A549 treated with AZD9567 at 1 μM for 4 hours (cell line): ENCODE results near the gene NCAPH2. TPM values are rescaled to one million over a fixed set of nuclear protein-coding genes. Genes with fewer than 3 reads are reported as not detected.

Experiments used
- total RNA-seq: library from RNA; stranded (reverse); fragments of 200-300 nt; extraction: Qiagen RNA extraction; gene quantifications from 5 replicates; pipeline ENCODE4 v1.2.3, GENCODE V29; 2022; ENCODE audit not compliant: insufficient read depth

Gene NCAPH2
- total RNA-seq = 33.8 to 41.0 TPM (median 40.1 TPM) in 5 replicates

DNA sequence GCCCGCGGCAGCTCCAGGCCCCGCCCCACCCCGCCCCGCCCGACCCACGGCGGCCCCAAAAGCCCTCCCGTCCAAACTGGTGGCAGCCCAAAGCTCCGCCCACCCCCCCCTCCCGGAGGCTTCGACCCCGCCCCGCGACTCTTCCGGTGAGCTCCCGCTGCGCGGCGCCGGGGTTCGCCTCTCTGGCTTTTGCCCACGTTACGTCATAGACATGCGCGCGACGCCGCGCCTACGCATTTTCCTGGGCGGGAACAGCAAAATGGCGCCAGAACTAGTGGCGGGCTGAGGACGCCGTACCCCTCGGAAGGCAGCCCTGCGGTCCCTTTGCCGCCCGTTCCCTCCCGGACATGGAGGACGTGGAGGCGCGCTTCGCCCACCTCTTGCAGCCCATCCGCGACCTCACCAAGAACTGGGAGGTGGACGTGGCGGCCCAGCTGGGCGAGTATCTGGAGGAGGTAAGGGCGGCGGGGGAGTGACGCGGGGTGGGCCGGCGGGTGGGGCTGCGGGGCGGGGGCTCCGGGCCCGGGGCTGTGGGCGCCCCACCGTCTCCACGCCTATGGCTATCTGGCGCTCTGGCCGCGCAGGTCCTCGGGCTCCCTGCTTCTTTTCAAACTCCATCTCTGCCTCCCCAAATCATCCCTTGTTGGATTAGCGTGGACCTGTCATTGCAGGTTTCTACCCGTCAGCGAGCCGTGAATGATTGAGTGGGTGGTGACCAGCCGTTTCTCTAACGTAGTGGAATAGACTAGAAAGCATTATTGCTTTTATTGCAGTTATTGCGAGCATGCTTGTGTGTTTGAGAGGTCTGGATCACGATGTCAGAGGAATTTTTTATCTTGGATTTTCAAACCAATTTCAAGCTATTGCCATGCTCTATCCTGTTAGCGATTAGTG, at the start of gene NCAPH2:
TSS of gene NCAPH2 (plus strand) at position 234 of the 894 bp plus-strand sequence. CDS start at position 348, 114 bp downstream.

GRCh38 chr22:50474710-50475651, 33.0 kb upstream of the NCAPH2 start, which contains the start of gene SBF1:
TSS of gene SBF1 (minus strand) at chr22:50475035. CDS start at chr22:50474840, 195 bp downstream.

GRCh38 chr22:50481440-50482106, 26.5 kb upstream of the NCAPH2 start, which contains the start of gene ADM2:
TSS of gene ADM2 (plus strand) at chr22:50481543. CDS start at chr22:50481848, 305 bp downstream.

GRCh38 chr22:50486561-50487289, 21.3 kb upstream of the NCAPH2 start, which contains the start of gene MIOX:
TSS of gene MIOX (plus strand) at chr22:50486859. CDS start at chr22:50486898, 39 bp downstream.

GRCh38 chr22:50507421-50507990, 518 bp upstream of the NCAPH2 start, which contains the start of gene LMF2:
TSS of gene LMF2 (minus strand) at chr22:50507702. CDS start at chr22:50507675, 27 bp downstream.

DNA sequence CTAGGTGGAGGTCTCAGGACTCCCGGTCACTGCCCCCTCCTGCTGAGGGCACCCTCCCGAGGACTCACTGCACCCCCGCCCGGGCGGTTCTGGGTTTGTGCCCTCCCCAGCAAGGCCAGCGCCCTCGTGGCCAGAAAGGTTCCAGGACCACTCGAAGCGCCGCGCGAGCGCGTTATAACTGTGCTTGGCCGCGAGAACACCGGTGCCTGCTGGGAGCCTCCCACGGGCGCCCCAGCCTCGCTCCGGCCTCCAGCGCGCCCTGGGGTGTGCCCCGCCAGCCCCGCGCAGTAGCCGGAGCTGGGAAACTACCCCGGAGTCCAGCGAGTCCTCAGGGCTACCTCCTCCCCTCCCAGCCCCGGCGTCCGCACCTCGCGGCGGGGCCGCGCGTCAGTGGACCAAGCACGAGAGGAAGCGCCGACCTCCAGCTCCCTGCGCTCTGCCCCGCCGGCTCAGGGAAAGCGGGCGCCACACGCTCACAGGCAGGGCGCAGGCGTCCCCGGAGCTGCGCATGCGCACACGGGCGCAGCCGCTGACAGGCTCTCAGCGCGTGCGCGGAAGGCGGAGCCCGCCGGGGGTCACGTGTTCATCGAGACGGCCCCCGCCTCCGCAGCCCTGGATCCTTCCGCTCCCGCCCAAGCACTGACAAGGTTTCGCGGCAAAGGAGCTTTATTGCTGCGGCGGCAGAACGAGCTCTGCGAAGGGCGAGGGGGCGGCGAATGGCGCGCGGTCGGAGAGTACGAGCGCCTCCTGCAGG, 17.3 kb downstream of the NCAPH2 start, which contains the start of gene SCO2:
TSS of gene SCO2 (minus strand) at position 495 of the 754 bp plus-strand sequence. CDS start 1,187 bp downstream, outside the sequence.

DNA sequence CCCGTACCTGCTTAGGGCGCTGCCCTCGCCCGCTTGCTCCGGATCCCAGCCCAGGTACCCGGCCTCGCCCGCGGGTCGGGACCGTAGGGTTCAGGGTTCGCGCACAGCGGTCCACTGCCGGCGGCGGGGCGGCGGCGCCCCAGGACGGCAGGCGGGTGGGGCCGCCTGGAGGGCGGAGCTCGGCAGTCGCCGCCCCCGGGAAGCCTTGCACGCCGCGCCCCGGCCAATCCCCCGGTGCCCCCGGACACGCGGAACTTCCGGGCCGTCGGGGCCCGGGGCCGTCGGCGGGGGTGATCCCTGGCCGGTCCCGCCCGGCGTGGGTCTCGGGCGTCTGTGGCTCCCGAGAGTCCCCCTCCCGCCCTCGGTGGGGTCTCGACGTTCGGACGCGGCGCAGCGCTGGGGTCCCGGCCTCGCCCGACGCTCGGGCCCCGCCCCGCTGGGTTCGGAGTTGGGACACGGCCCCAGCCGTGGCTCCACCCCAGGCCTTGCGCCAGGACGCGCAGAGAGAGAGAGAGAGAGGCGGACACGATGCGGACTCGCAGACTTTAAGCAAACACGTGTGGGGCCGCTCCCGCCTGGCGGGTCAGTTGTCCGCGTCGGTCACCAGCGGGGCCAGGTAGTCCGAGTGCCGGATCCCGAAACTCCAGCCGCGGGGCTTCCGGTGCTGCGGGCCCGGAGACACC, 22.0 kb downstream of the NCAPH2 start, which contains the start of gene TYMP:
TSS of gene TYMP (minus strand) at position 116 of the 683 bp plus-strand sequence. CDS start 303 bp downstream, outside the sequence.

DNA sequence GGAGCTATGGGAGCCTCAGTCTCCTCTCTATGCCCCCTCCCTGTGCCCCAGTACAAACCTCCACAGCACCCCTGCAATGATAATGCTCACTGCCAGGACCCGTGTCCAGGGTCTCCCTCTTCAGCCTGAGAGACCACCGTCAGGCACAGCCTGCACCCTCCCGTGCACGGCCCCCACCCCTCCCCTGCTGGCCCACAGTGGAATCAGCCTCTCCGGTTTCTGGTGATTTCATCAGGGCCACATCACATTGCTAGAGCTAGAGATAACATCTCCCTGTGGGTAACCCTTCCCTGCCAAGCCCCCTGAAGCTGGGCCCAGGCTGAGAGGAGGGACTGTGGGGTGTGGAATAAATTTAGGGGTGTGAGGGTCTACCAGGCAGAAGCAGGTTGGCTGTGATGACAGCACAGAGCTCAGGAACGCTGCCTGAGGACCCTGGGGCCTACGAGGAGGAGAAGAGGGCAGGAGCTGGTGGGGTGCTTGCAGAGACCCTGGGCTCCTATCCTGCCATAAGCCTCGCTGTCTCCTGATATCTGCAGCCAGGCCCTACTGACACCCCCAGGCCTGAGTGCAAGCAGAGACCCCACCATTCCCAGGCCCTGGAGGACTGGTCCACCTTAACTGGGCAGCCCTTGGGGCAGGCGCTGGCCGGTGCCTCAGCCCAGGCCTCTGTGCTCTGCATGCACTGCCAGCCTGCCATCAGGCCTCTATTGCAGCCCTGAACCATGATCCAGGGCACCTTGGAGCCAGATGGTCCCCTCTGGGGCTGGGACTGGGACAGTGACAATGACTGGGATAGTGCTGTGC, 37.7 kb downstream of the NCAPH2 start, which contains the start of gene KLHDC7B:
TSS of gene KLHDC7B (plus strand) at position 378 of the 804 bp plus-strand sequence. CDS start at position 723, 345 bp downstream.

GRCh38 chr22:50562523-50563412, 54.7 kb downstream of the NCAPH2 start, which contains the start of gene SYCE3:
TSS of gene SYCE3 (minus strand) at chr22:50562919. CDS start at chr22:50556405, 6,514 bp downstream.

Other genes starting within 250 kb of the NCAPH2 start
- gene MAPK12, start 246.5 kb upstream of the NCAPH2 start, total RNA-seq = 15.3 to 28.9 TPM (median 26.4 TPM) in 5 replicates
- gene MAPK11, start 237.8 kb upstream of the NCAPH2 start, total RNA-seq = 6.2 to 8.0 TPM (median 7.1 TPM) in 5 replicates
- gene PLXNB2, start 200.6 kb upstream of the NCAPH2 start, total RNA-seq = 113 to 126 TPM (median 115 TPM) in 5 replicates
- 2.3 to 4.0 TPM (median 4.0 TPM) in 5 replicates for gene DENND6B, start 181.2 kb upstream of the NCAPH2 start, total RNA-seq
- gene PPP6R2, start 164.9 kb upstream of the NCAPH2 start, total RNA-seq = 12.4 to 15.4 TPM (median 15.1 TPM) in 5 replicates
- 21.4 to 28.8 TPM (median 27.9 TPM) in 5 replicates for gene SBF1, start 33.2 kb upstream of the NCAPH2 start, total RNA-seq
- 0.52 to 0.59 TPM (median 0.57 TPM) in 5 replicates for gene ADM2, start 26.7 kb upstream of the NCAPH2 start, total RNA-seq
- gene MIOX, start 21.4 kb upstream of the NCAPH2 start, total RNA-seq = 0.13 TPM in 1 of 5 replicates, not detected in the others
- gene LMF2, start 522 bp upstream of the NCAPH2 start, total RNA-seq = 24.1 to 54.9 TPM (median 52.4 TPM) in 5 replicates
- gene SCO2, start 17.4 kb downstream of the NCAPH2 start, total RNA-seq = 3.5 to 6.6 TPM (median 4.4 TPM) in 4 of 5 replicates, not detected in the other
- 14.2 to 18.0 TPM (median 17.2 TPM) in 5 replicates for gene TYMP, start 21.8 kb downstream of the NCAPH2 start, total RNA-seq
- gene KLHDC7B, start 37.7 kb downstream of the NCAPH2 start, total RNA-seq = 0.02 to 0.04 TPM in 2 of 5 replicates, not detected in the others
- 0.33 to 0.56 TPM (median 0.40 TPM) in 3 of 5 replicates, not detected in the others for gene SYCE3, start 54.7 kb downstream of the NCAPH2 start, total RNA-seq
- gene CPT1B, start 70.2 kb downstream of the NCAPH2 start, total RNA-seq = 13.1 to 20.3 TPM (median 13.8 TPM) in 5 replicates
- gene CHKB, start 74.6 kb downstream of the NCAPH2 start, total RNA-seq = 7.4 to 23.6 TPM (median 18.9 TPM) in 5 replicates
- 2.1 to 3.8 TPM (median 3.6 TPM) in 5 replicates for gene MAPK8IP2, start 92.6 kb downstream of the NCAPH2 start, total RNA-seq
- 14.3 to 25.8 TPM (median 22.9 TPM) in 5 replicates for gene ARSA, start 119.9 kb downstream of the NCAPH2 start, total RNA-seq
- 3.7 to 5.3 TPM (median 4.5 TPM) in 5 replicates for gene SHANK3, start 164.6 kb downstream of the NCAPH2 start, total RNA-seq
- gene ACR, start 230.0 kb downstream of the NCAPH2 start, total RNA-seq = 0.07 to 0.19 TPM (median 0.08 TPM) in 3 of 5 replicates, not detected in the others